DND-41 (cell line): ENCODE measurements around the gene S1PR2.

ENCODE experiments used
- ATAC-seq: fragments of 200-7000 bp; cut with Tn5 transposase; 3 replicates; pipeline ENCODE4 v1.9.1; 2021; ENCODE audit warnings: low read depth; ENCODE audit not compliant: insufficient read depth
- DNase-seq: peaks from one replicate; pipeline ENCODE4 v3.0.0-alpha.2; 2020
- H2AFZ ChIP-seq: 2 replicates; pipeline ENCODE4 v1.6.0; 2012; ENCODE audit warnings: low read depth, low read length
- H3K27ac ChIP-seq: 2 replicates; pipeline ENCODE4 v1.5.1; 2012; ENCODE audit warnings: low read length, inconsistent platforms
- H3K27me3 ChIP-seq: fragments of 200-600 bp; sonication (generic); 2 replicates; pipeline ENCODE4 v1.6.0; 2012; ENCODE audit warnings: low read length, mild to moderate bottlenecking, inconsistent platforms; ENCODE audit not compliant: insufficient read depth, poor library complexity
- H3K36me3 ChIP-seq: 2 replicates; pipeline ENCODE4 v1.5.1; 2012; ENCODE audit warnings: low read length, inconsistent platforms; ENCODE audit not compliant: insufficient read depth
- H3K4me1 ChIP-seq: 2 replicates; pipeline ENCODE4 v1.5.1; 2012; ENCODE audit warnings: mild to moderate bottlenecking, low read length; ENCODE audit not compliant: insufficient read depth
- H3K4me2 ChIP-seq: 2 replicates; pipeline ENCODE4 v1.6.0; 2012; ENCODE audit warnings: mild to moderate bottlenecking, moderate library complexity, low read length, inconsistent platforms; ENCODE audit not compliant: insufficient read depth
- H3K4me3 ChIP-seq, 2 experiments: fragments of 200-600 bp in 1 of 2; shearing (Covaris generic) in 1 of 2; 2 replicates each; pipeline ENCODE4 v1.5.1; 2012 to 2016; ENCODE audit warnings: inconsistent platforms in 2 of 2, low read length in 2 of 2, mild to moderate bottlenecking in 2 of 2, low read depth in 1 of 2, moderate library complexity in 1 of 2
- H3K79me2 ChIP-seq: 2 replicates; pipeline ENCODE4 v1.6.0; 2012; ENCODE audit warnings: low read length, inconsistent platforms; ENCODE audit not compliant: insufficient read depth
- H3K9ac ChIP-seq: 2 replicates; pipeline ENCODE4 v1.6.0; 2012; ENCODE audit warnings: low read depth, mild to moderate bottlenecking, inconsistent platforms, low read length, moderate library complexity
- H3K9me3 ChIP-seq: 2 replicates; pipeline ENCODE4 v1.5.1; 2012; ENCODE audit warnings: low read length, moderate library complexity, mild to moderate bottlenecking, inconsistent platforms; ENCODE audit not compliant: insufficient read depth, severe bottlenecking
- H4K20me1 ChIP-seq: 2 replicates; pipeline ENCODE4 v1.6.0; 2012; ENCODE audit warnings: low read length; ENCODE audit not compliant: insufficient read depth
- EZH2 ChIP-seq: IDR thresholded peaks from 3 replicates; pipeline ENCODE4 v1.6.1; 2012; ENCODE audit warnings: borderline replicate concordance, low read depth, mild to moderate bottlenecking, moderate library complexity, low read length, inconsistent platforms; ENCODE audit not compliant: severe bottlenecking
- TF ChIP-seq, protein P1 (sequence below): IDR thresholded peaks from 2 replicates; pipeline ENCODE4 v1.5.1; 2012; ENCODE audit warnings: borderline replicate concordance, low read length, moderate library complexity, mild to moderate bottlenecking; ENCODE audit not compliant: poor library complexity, severe bottlenecking; ENCODE audit errors: extremely low read depth

Gene S1PR2, protein sequence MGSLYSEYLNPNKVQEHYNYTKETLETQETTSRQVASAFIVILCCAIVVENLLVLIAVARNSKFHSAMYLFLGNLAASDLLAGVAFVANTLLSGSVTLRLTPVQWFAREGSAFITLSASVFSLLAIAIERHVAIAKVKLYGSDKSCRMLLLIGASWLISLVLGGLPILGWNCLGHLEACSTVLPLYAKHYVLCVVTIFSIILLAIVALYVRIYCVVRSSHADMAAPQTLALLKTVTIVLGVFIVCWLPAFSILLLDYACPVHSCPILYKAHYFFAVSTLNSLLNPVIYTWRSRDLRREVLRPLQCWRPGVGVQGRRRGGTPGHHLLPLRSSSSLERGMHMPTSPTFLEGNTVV

DNA sequence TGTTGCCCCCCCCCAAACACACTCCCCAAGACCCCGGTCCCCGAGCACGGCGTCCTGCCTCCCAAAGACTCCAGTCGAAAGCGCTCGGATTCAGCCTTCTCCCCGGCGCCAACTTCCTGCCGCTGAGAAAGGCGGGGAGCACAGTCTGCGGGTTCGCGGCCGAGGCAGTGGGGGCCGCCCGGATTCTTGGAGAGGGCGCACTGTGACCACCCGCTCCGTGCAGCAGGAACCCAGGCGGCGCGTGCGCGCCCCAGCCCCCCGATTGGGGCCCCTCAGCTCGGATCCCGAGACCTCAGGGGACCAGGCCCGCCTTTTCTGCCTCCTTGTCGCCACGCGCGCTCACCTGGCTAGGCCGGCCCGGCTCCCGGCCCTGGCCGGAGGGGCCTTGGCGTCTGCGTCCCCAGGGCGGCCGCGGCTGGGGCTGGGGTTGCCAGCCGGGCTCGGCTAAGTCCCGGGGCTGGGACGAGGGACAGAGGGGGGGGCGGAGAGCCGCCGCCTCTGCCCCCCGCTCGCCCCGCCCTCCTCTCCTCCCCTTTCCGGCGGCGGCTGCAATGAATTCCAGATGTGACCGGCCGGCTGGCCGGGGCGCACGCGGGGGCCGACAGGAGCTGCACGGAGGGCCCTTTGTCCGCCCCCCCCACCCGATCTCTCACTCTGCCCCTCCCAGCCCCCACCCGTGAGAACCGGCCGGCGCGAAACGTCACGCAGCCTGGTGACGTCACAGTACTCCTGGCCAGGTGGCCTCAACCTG is at the start of gene S1PR2:
Gene S1PR2, minus strand, starts transcription at position 471 of the 751 bp plus-strand sequence. CDS start 6,426 bp downstream, outside the sequence.
- Histone ChIP-seq H3K4me3 (peak within 1 kb of the TSS; percentile 24 to 58; a peak in 3 of 4 replicates), H3K27ac (peak within 1 kb of the TSS; percentile 50; the same call in 1 of the 2 replicates), H3K27me3 (peaks cover 10% of the 10 kb centered on the region), H4K20me1 (no peaks in the 10 kb centered on the region; the same call in 1 of the 2 replicates), H2AFZ (peak within 1 kb of the TSS; percentile 80), H3K79me2 (no peaks in the 10 kb centered on the region), H3K4me1 (peaks cover 28% of the 10 kb centered on the region), H3K9ac (peak within 1 kb of the TSS; percentile 70), H3K4me2 (peak within 1 kb of the TSS; percentile 87), H3K36me3 (no peaks in the 10 kb centered on the region), H3K9me3 (no peaks in the 10 kb centered on the region)
- TF ChIP-seq, protein P1, sequence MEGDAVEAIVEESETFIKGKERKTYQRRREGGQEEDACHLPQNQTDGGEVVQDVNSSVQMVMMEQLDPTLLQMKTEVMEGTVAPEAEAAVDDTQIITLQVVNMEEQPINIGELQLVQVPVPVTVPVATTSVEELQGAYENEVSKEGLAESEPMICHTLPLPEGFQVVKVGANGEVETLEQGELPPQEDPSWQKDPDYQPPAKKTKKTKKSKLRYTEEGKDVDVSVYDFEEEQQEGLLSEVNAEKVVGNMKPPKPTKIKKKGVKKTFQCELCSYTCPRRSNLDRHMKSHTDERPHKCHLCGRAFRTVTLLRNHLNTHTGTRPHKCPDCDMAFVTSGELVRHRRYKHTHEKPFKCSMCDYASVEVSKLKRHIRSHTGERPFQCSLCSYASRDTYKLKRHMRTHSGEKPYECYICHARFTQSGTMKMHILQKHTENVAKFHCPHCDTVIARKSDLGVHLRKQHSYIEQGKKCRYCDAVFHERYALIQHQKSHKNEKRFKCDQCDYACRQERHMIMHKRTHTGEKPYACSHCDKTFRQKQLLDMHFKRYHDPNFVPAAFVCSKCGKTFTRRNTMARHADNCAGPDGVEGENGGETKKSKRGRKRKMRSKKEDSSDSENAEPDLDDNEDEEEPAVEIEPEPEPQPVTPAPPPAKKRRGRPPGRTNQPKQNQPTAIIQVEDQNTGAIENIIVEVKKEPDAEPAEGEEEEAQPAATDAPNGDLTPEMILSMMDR, result no peak
- TF ChIP-seq EZH2, result no peak
- peak; percentile 61 for DNase-seq
- ATAC-seq, result peak; percentile 73

DNA sequence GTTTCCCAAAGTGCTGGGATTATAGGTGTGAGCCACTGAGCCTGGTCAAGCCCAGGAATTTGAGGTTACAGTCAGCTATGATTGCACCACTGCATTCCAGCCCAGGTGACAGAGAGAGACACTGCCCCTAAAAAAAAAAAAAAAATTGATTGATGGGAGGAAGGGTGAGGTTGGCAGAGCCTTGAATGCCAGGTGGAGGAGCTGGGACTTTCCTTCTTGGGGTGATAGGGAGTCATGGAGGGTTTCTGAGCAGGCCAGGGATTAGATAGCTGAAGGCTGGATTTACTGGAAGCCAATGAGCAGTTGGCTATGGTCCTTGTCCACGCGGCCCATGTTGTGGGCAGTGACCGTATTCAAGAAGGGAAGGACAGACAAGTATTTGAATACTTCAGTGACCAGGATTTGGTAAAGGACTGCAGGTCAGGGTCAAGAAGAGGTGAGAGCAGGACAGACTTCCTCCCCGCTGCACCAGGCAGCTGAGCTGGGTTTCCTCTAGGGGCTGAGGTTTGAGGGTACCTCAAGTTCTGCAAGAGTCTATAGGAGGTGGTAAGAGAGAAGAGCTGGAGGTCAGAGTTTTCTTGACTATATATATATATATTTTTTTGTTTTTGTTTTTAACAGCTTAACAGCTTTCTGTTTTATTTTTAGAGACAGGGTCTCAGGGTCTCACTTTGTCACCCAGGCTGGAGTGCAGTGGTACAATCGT is 48.8 kb upstream of the S1PR2 start:
- Histone ChIP-seq H3K9me3 (no peaks in the 10 kb centered on the region), H3K4me3 (no peak overlapping the region), H3K79me2 (no peaks in the 10 kb centered on the region), H2AFZ (no peak overlapping the region), H4K20me1 (no peaks in the 10 kb centered on the region), H3K27me3 (no peaks in the 10 kb centered on the region), H3K4me2 (no peak overlapping the region), H3K36me3 (peaks cover 12% of the 10 kb centered on the region), H3K27ac (no peak overlapping the region), H3K9ac (no peak overlapping the region), H3K4me1 (no peaks in the 10 kb centered on the region)
- DNase-seq (no peak), ATAC-seq (no peak)
- TF ChIP-seq, protein P1, result no peak
- TF ChIP-seq EZH2, result no peak

DNA sequence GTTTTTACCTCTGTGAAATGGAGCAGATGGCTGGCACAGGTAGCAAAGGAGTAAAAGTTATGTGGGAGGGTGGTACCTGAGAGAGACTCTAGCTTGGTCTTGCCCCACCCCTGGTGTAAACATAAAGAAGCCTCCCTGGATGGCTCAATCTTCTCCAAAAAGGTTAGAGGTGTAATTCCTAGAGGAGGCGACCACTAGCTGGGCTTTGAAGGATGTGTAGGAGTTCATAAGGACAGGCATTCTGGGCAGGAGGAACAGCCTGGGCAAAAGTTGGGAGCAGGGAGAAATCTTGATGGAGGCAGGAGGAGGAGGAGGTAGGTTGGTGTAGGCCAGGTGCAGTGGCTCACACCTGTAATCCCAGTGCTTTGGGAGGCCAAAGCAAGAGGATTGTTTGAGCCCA is 47.8 kb upstream of the S1PR2 start:
- no peaks in the 10 kb centered on the region for H3K27me3 ChIP-seq
- H3K9ac ChIP-seq, result no peak overlapping the region
- DNase-seq, result no peak
- H3K27ac ChIP-seq, result no peak overlapping the region
- no peak overlapping the region for H3K4me2 ChIP-seq
- no peak for ATAC-seq
- no peak for TF ChIP-seq EZH2
- TF ChIP-seq, protein P1, result no peak
- no peaks in the 10 kb centered on the region for H4K20me1 ChIP-seq
- peaks cover 12% of the 10 kb centered on the region; the same call in 1 of the 2 replicates for H3K36me3 ChIP-seq
- no peak overlapping the region for H2AFZ ChIP-seq
- no peaks in the 10 kb centered on the region for H3K4me1 ChIP-seq
- H3K9me3 ChIP-seq, result no peaks in the 10 kb centered on the region
- no peak overlapping the region for H3K4me3 ChIP-seq
- no peaks in the 10 kb centered on the region for H3K79me2 ChIP-seq
